HG02884 (cell line): Measurements from ENCODE around the gene KLHL28.

Source experiments
- ATAC-seq: cut with Tn5 transposase; IDR thresholded peaks from one replicate; pipeline ENCODE4 v1.9.1; 2021; ENCODE audit warnings: mild to moderate bottlenecking, moderate library complexity; ENCODE audit not compliant: unreplicated experiment

Gene KLHL28

GRCh38 chr14:44961554-44962333, at the start of gene KLHL28, which contains the start of gene TOGARAM1:
Gene KLHL28, minus strand, starts transcription at chr14:44961947. Its CDS starts 16,019 bp downstream, at chr14:44945928.
Gene TOGARAM1, plus strand, starts transcription at chr14:44962190. Its CDS starts 232 bp downstream, at chr14:44962422.
- peak; percentile 95 for ATAC-seq

GRCh38 chr14:45003924-45004323, 42.2 kb upstream of the KLHL28 start:
- no peak for ATAC-seq

GRCh38 chr14:44995770-44996294, 34.1 kb upstream of the KLHL28 start:
- ATAC-seq, result no peak

GRCh38 chr14:44995196-44995595, 33.4 kb upstream of the KLHL28 start:
- no peak for ATAC-seq

GRCh38 chr14:44990533-44990932, 28.8 kb upstream of the KLHL28 start:
- no peak for ATAC-seq

- ATAC-seq, result no peak
Observed at GRCh38 chr14:44989497-44990440, 28.0 kb upstream of the KLHL28 start.

GRCh38 chr14:44988694-44989093, 26.9 kb upstream of the KLHL28 start:
- no peak for ATAC-seq

GRCh38 chr14:44982594-44982993, 20.8 kb upstream of the KLHL28 start:
- no peak for ATAC-seq

GRCh38 chr14:44981198-44981597, 19.5 kb upstream of the KLHL28 start:
- ATAC-seq, result no peak

- no peak for ATAC-seq
Observed at GRCh38 chr14:44979740-44980356, 18.1 kb upstream of the KLHL28 start.

GRCh38 chr14:44979273-44979672, 17.5 kb upstream of the KLHL28 start:
- no peak for ATAC-seq

GRCh38 chr14:44971459-44971858, 9.7 kb upstream of the KLHL28 start:
- no peak for ATAC-seq

GRCh38 chr14:44970907-44971306, 9.2 kb upstream of the KLHL28 start:
- ATAC-seq, result no peak

GRCh38 chr14:44968714-44969113, 7.0 kb upstream of the KLHL28 start:
- no peak for ATAC-seq

GRCh38 chr14:44966601-44967336, 5.0 kb upstream of the KLHL28 start:
- no peak for ATAC-seq

GRCh38 chr14:44963775-44964380, 2.1 kb upstream of the KLHL28 start:
- ATAC-seq, result no peak

- ATAC-seq, result no peak
Observed at GRCh38 chr14:44963044-44963528, 1.3 kb upstream of the KLHL28 start.

GRCh38 chr14:44962334-44963043, 742 bp upstream of the KLHL28 start:
- peak; percentile 19 for ATAC-seq

GRCh38 chr14:44961151-44961553, 595 bp downstream of the KLHL28 start:
- no peak for ATAC-seq
